Kidney epithelial cell (primary cell): ENCODE measurements around the gene PTTG1IP. TPM values are rescaled to one million over a fixed set of nuclear protein-coding genes. Genes with fewer than 3 reads are reported as not detected.
A peak's percentile ranks its signal among the peaks of the same experiment; 100 is the strongest.

ENCODE experiments used
- DNase-seq: peaks from one replicate; pipeline ENCODE4 v3.0.0-alpha.2; 2010; ENCODE audit warnings: low read depth
- H3K27me3 ChIP-seq: 2 replicates; pipeline ENCODE4 v1.6.0; 2011; ENCODE audit warnings: low read length; ENCODE audit not compliant: control insufficient read depth, insufficient read depth
- H3K36me3 ChIP-seq: 2 replicates; pipeline ENCODE4 v1.5.1; 2011; ENCODE audit warnings: low read length; ENCODE audit not compliant: control insufficient read depth, insufficient read depth
- H3K4me3 ChIP-seq: 2 replicates; pipeline ENCODE4 v1.5.1; 2011; ENCODE audit warnings: low read depth, mild to moderate bottlenecking, control low read depth, low read length
- CTCF ChIP-seq: IDR thresholded peaks from 2 replicates; pipeline ENCODE4 v1.5.1; 2011; ENCODE audit warnings: mild to moderate bottlenecking, moderate library complexity, low read length, control low read depth, inconsistent platforms; ENCODE audit not compliant: insufficient read depth, poor library complexity, severe bottlenecking
- total RNA-seq: library from RNA; depleted of rRNA; stranded (reverse); fragments of >200 nt; gene quantifications from 2 replicates; pipeline ENCODE4 v1.2.3, GENCODE V29; 2015

Gene PTTG1IP
- total RNA-seq, 1 donor from 2014 or later: 538 TPM

GRCh38 chr21:44871576-44872269, 1.8 kb downstream of the PTTG1IP start:
- DNase-seq: no peak
- Histone ChIP-seq H3K36me3 (no peaks in the 10 kb centered on the region), H3K27me3 (no peaks in the 10 kb centered on the region), H3K4me3 (peak overlapping the region; percentile 80)
- no peak for TF ChIP-seq CTCF

- DNase-seq: no peak
- TF ChIP-seq CTCF: no peak
- H3K4me3 ChIP-seq: no peak overlapping the region
- H3K27me3 ChIP-seq: no peaks in the 10 kb centered on the region
- no peaks in the 10 kb centered on the region for H3K36me3 ChIP-seq
These were observed 2.6 kb downstream of the PTTG1IP start for GRCh38 chr21:44870748-44871495.

GRCh38 chr21:44869781-44870747, 3.4 kb downstream of the PTTG1IP start:
- Histone ChIP-seq H3K4me3 (no peak overlapping the region), H3K36me3 (no peaks in the 10 kb centered on the region), H3K27me3 (no peaks in the 10 kb centered on the region)
- TF ChIP-seq CTCF: no peak
- DNase-seq: peak; percentile 86

GRCh38 chr21:44868707-44869106, 4.8 kb downstream of the PTTG1IP start:
- no peaks in the 10 kb centered on the region for H3K36me3 ChIP-seq
- H3K27me3 ChIP-seq: no peaks in the 10 kb centered on the region
- DNase-seq: no peak
- no peak for TF ChIP-seq CTCF
- no peak overlapping the region for H3K4me3 ChIP-seq

- H3K27me3 ChIP-seq: no peaks in the 10 kb centered on the region
- TF ChIP-seq CTCF: no peak
- H3K36me3 ChIP-seq: no peaks in the 10 kb centered on the region
- no peak overlapping the region for H3K4me3 ChIP-seq
- DNase-seq: no peak
These were observed 5.3 kb downstream of the PTTG1IP start for GRCh38 chr21:44867999-44868700.
